GM12878 (cell line): ENCODE data around the gene STARD3. TPM values are rescaled to one million over a fixed set of nuclear protein-coding genes. Genes with fewer than 3 reads are reported as not detected.

ENCODE experiments used
- ATAC-seq: fragments of 200-7000 bp; cut with Tn5 transposase; 3 replicates; pipeline ENCODE4 v1.9.1; 2020; ENCODE audit warnings: mild to moderate bottlenecking, moderate library complexity
- BruUV-seq: library from RNA; stranded (reverse); fragments of 400-500 nt; replicated peaks from 2 replicates; lab custom pipeline; 2021; lab: Mats Ljungman, UMichigan
- CTCF ChIA-PET: fragments of 300-600 bp; sonication (Branson Sonifier 250); formaldehyde crosslinking; extraction: SDS; loops from one replicate; lab custom pipeline; 2021; ENCODE audit warnings: inconsistent platforms; lab: Yijun Ruan, JAX
- POLR2A ChIA-PET: fragments of 350-600 bp; formaldehyde crosslinking; extraction: SDS; loops from one replicate; lab custom pipeline; 2021; ENCODE audit warnings: inconsistent platforms; lab: Charles Lee
- RAD21 ChIA-PET: fragments of 300-600 bp; sonication (Branson Sonifier 250); formaldehyde crosslinking; loops from one replicate; lab custom pipeline; 2023; ENCODE audit warnings: antibody characterized with exemption; ENCODE audit not compliant: unreplicated experiment; lab: Charles Lee
- SMC1A ChIA-PET: fragments of 300-600 bp; sonication (Branson Sonifier 250); formaldehyde crosslinking; loops from one replicate; lab custom pipeline; 2023; ENCODE audit not compliant: unreplicated experiment, uncharacterized antibody; lab: Charles Lee
- DNase-seq: peaks from one replicate; pipeline ENCODE4 v3.0.0-alpha.2; 2011; ENCODE audit warnings: low read depth, low spot score
- FAIRE-seq: peaks from 3 replicates; lab custom pipeline; 2011; peaks lifted over from hg19 to GRCh38; lab: Jason Lieb, UNC
- H2AFZ ChIP-seq: 2 replicates; pipeline ENCODE4 v1.6.0; 2011; ENCODE audit warnings: low read depth, low read length, control low read depth; ENCODE audit not compliant: control insufficient read depth
- H3K27ac ChIP-seq: 2 replicates; pipeline ENCODE4 v1.5.1; 2011; ENCODE audit warnings: control low read depth; ENCODE audit not compliant: control insufficient read depth, insufficient read depth
- H3K27me3 ChIP-seq, 2 experiments: replicated peaks in 1 of 2; 2 replicates each; pipeline versions ENCODE4 v1.6.0 to v1.6.1; 2011; ENCODE audit warnings: low read length in 1 of 2; ENCODE audit not compliant: control insufficient read depth in 2 of 2, insufficient read depth in 2 of 2
- H3K36me3 ChIP-seq, 2 experiments: 2 replicates each; pipeline ENCODE4 v1.5.1; 2011; ENCODE audit warnings: low read length in 1 of 2; ENCODE audit not compliant: control insufficient read depth in 2 of 2, insufficient read depth in 2 of 2
- H3K4me1 ChIP-seq: 2 replicates; pipeline ENCODE4 v1.6.1; 2011; ENCODE audit warnings: mild to moderate bottlenecking, low read length, moderate library complexity, mixed read lengths; ENCODE audit not compliant: control insufficient read depth, insufficient read depth
- H3K4me2 ChIP-seq: 2 replicates; pipeline ENCODE4 v1.6.0; 2011; ENCODE audit warnings: control low read depth; ENCODE audit not compliant: control insufficient read depth, insufficient read depth
- H3K4me3 ChIP-seq: fragments of 200-600 bp; sonication (generic); 2 replicates; pipeline ENCODE4 v1.5.1; 2016
- H3K79me2 ChIP-seq: 2 replicates; pipeline ENCODE4 v1.6.0; 2011; ENCODE audit warnings: low read length; ENCODE audit not compliant: control insufficient read depth, insufficient read depth
- H3K9ac ChIP-seq: 2 replicates; pipeline ENCODE4 v1.8.0; 2011; ENCODE audit warnings: low read length, control low read depth, mixed read lengths; ENCODE audit not compliant: control insufficient read depth, insufficient read depth
- H3K9me3 ChIP-seq: replicated peaks from 3 replicates; pipeline ENCODE4 v1.5.1; 2011; ENCODE audit warnings: mild to moderate bottlenecking, low read length; ENCODE audit not compliant: control insufficient read depth, insufficient read depth
- H4K20me1 ChIP-seq: 2 replicates; pipeline ENCODE4 v1.6.0; 2011; ENCODE audit not compliant: control insufficient read depth, insufficient read depth
- BACH1 ChIP-seq: fragments of 450-650 bp; IDR thresholded peaks from 2 replicates; pipeline ENCODE4 v1.6.1; 2017; ENCODE audit warnings: mild to moderate bottlenecking, borderline replicate concordance
- BMI1 ChIP-seq: fragments of 450-650 bp; IDR thresholded peaks from 2 replicates; pipeline ENCODE4 v1.6.1; 2016; ENCODE audit warnings: mild to moderate bottlenecking, moderate library complexity, borderline replicate concordance
- CHD1 ChIP-seq: IDR thresholded peaks from 2 replicates; pipeline ENCODE4 v1.6.1; 2012; ENCODE audit warnings: low read depth, low read length, improper control_type of control experiment
- MEF2B ChIP-seq: fragments of 450-650 bp; IDR thresholded peaks from 2 replicates; pipeline ENCODE4 v1.6.1; 2018; ENCODE audit warnings: mild to moderate bottlenecking, moderate library complexity; ENCODE audit not compliant: partially characterized antibody, poor library complexity, severe bottlenecking
- NFIC ChIP-seq: IDR thresholded peaks from 2 replicates; pipeline ENCODE4 v1.6.1; 2012; ENCODE audit warnings: low read depth, mild to moderate bottlenecking, inconsistent platforms, low read length, moderate library complexity
- SPI1 ChIP-seq: IDR thresholded peaks from 2 replicates; pipeline ENCODE4 v1.6.1; 2011; ENCODE audit warnings: low read depth, mild to moderate bottlenecking, low read length, moderate library complexity, borderline replicate concordance; ENCODE audit not compliant: insufficient read depth
- YY1 ChIP-seq: IDR thresholded peaks from 2 replicates; pipeline ENCODE4 v1.6.1; 2011; ENCODE audit warnings: low read depth, mild to moderate bottlenecking, low read length
- WGBS: methylation state at CpG from one replicate; pipeline ENCODE4 v1.1.6; 2016; ENCODE audit warnings: low lambda C conversion rate; ENCODE audit not compliant: insufficient replicate concordance, insufficient coverage; ENCODE audit errors: missing lambda C conversion rate; 5-methylcytosine and 5-hydroxymethylcytosine counted together
- in situ Hi-C: fragments of 300-500 bp; cut with MboI; formaldehyde crosslinking; loops from 9 replicates; pipeline ENCODE4 v1.14.3; 2018; ENCODE audit warnings: mixed read lengths
- intact Hi-C: fragments of 100-400 bp; cut with micrococcal nuclease; formaldehyde crosslinking; loops from one replicate; pipeline ENCODE4 v1.14.2; 2022; ENCODE audit not compliant: unreplicated experiment
- polyA plus RNA-seq, 11 experiments: library from polyadenylated mRNA; depleted of rRNA in 4 of 11; unstranded in 6 of 11; stranded (reverse) in 5 of 11; fragments of >200 nt; fragmentation: Nextera tagmentation in 4 of 11; fragmentation: Illumina TruSeq in 1 of 11; extraction: Ambion mirVana in 4 of 11; extraction: Trizol in 1 of 11; gene quantifications; 1 replicate in 1 of 11; 2 replicates in 10 of 11; pipeline versions ENCODE4 v1.2.1 to v1.2.3, GENCODE V29; 2011 to 2016; ENCODE audit warnings: inconsistent platforms in 2 of 11, missing spikeins in 2 of 11, low read depth in 1 of 11
- total RNA-seq, 4 experiments: library from RNA; depleted of rRNA in 3 of 4; stranded (reverse); fragments of >200 nt in 3 of 4; fragmentation: Illumina TruSeq in 1 of 4; extraction: Trizol in 1 of 4; gene quantifications; 2 replicates each; pipeline versions ENCODE4 v1.2.1 to v1.2.3, GENCODE V29; 2013 to 2021
- TF ChIP-seq, protein P1 (sequence below): IDR thresholded peaks from 2 replicates; pipeline ENCODE4 v1.6.1; 2012; ENCODE audit warnings: improper control_type of control experiment, low read depth, low read length; ENCODE audit not compliant: insufficient replicate concordance
- TF ChIP-seq, protein P2 (sequence below): IDR thresholded peaks from 2 replicates; pipeline ENCODE4 v1.6.1; 2011; ENCODE audit warnings: low read depth, low read length, improper control_type of control experiment, borderline replicate concordance
- TF ChIP-seq, protein P3 (sequence below): fragments of 450-650 bp; formaldehyde crosslinking; IDR thresholded peaks from 2 replicates; pipeline ENCODE4 v1.5.0; 2022; ENCODE audit warnings: mild to moderate bottlenecking, missing genetic modification characterization

Gene STARD3
- total and polyA plus RNA-seq, 10 of the 15 experiments (the other 5 are each of a cell fraction or from before 2014, with no cell fraction given) = 0.08 to 62.7 (median 27.5) TPM

DNA sequence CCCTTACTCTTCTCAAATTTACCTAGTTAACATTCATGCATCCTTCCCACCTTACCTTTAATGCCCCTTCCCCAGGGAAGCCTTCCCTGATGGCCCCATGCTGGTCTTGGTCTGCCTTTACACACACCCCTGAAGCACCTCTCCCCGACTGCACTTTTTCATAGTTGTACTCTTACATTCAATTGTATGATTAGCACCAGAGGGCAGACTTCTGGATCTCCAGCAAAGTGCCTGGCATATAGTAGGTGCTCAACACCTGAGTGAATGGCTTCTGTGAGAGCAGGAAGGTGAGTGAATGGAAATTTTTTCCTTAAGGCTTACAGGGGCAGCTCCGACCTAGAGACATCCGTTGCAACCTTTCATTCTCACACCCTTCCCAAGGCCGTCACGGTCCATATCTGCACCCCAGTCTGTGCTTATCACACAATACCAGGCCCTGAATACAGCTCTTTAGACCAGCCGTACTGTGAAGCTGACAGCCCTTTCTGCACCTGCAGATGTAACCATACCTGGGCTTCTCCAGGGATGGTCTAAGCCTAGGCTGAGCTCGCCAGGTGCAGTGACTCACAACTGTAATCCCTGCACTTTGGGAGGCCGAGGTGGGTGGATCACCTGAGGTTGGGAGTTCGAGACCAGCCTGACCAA, 46.5 kb downstream of the STARD3 start (continued):
- TF ChIP-seq, protein P1, sequence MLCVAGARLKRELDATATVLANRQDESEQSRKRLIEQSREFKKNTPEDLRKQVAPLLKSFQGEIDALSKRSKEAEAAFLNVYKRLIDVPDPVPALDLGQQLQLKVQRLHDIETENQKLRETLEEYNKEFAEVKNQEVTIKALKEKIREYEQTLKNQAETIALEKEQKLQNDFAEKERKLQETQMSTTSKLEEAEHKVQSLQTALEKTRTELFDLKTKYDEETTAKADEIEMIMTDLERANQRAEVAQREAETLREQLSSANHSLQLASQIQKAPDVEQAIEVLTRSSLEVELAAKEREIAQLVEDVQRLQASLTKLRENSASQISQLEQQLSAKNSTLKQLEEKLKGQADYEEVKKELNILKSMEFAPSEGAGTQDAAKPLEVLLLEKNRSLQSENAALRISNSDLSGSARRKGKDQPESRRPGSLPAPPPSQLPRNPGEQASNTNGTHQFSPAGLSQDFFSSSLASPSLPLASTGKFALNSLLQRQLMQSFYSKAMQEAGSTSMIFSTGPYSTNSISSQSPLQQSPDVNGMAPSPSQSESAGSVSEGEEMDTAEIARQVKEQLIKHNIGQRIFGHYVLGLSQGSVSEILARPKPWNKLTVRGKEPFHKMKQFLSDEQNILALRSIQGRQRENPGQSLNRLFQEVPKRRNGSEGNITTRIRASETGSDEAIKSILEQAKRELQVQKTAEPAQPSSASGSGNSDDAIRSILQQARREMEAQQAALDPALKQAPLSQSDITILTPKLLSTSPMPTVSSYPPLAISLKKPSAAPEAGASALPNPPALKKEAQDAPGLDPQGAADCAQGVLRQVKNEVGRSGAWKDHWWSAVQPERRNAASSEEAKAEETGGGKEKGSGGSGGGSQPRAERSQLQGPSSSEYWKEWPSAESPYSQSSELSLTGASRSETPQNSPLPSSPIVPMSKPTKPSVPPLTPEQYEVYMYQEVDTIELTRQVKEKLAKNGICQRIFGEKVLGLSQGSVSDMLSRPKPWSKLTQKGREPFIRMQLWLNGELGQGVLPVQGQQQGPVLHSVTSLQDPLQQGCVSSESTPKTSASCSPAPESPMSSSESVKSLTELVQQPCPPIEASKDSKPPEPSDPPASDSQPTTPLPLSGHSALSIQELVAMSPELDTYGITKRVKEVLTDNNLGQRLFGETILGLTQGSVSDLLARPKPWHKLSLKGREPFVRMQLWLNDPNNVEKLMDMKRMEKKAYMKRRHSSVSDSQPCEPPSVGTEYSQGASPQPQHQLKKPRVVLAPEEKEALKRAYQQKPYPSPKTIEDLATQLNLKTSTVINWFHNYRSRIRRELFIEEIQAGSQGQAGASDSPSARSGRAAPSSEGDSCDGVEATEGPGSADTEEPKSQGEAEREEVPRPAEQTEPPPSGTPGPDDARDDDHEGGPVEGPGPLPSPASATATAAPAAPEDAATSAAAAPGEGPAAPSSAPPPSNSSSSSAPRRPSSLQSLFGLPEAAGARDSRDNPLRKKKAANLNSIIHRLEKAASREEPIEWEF = no peak
- no peak for TF ChIP-seq BACH1

DNA sequence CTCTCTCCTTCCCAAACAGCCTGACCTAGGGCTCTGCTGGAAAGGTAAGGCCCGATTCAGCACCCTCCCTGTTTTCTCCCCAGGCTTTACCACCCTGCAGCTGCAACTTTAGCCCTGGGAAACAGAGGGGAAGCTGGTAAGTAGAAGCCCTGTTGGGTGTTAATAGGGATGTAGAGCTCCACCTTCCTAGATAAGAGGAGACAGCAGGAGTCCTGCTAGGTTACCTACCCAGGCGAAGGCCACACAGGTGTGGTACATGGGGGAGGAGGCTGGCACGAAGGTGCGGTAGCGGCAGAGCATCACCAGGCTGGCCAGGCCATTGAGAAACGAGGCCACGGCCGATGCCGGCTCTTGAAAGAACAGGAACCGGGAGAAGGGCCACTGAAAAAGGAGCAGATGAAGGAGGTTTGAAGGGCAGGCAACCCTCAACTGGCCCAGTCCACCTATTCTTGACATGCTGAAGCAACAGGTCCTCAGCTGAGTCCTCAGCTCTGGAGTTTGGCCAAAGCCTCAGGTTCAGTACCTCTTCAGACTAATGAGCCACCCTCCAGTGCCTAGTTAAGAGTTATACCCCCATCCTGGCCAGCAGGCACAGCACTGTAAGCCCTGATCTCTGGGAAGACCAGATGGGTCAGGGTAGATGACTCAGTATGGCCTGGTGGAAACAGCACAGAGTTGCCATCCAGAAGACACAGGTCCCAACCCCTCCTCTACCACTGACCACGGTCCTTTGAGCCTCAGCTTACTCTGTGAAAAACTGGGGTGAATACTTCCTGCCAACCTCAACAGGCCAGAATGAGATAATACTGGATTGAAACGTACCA, 47.6 kb downstream of the STARD3 start:
- FAIRE-seq (no peak), ATAC-seq (no peak), DNase-seq (no peak)
- ChIA-PET CTCF (interaction anchor here (0.9 to 1.1 kb wide), 2 partner anchors 30 to 47 kb away, joined by 4 to 6 read pairs; no protein-coding TSS in a partner anchor), POLR2A (no interaction called here), RAD21 (no interaction called here), SMC1A (interaction anchor here (0.9 to 1.4 kb wide), 2 partner anchors 26 to 53 kb away, joined by 3 read pairs; partner anchors contain the start of gene GRB7)
- H3K36me3 ChIP-seq = no peaks in the 10 kb centered on the region
- 91% methylated on average over 12 of the region's 12 CpGs for WGBS
- no peaks in the 10 kb centered on the region; the same call in 1 of the 2 replicates for H3K79me2 ChIP-seq
- no peaks in the 10 kb centered on the region for H3K9me3 ChIP-seq
- H3K4me2 ChIP-seq = no peak overlapping the region
- H3K27me3 ChIP-seq = no peaks in the 10 kb centered on the region
- in situ Hi-C loops (no loop called here), intact Hi-C loops (no loop called here)
- H4K20me1 ChIP-seq = no peaks in the 10 kb centered on the region
- H3K27ac ChIP-seq = no peak overlapping the region
- H3K9ac ChIP-seq = no peak overlapping the region
- no peak overlapping the region for H3K4me3 ChIP-seq
- H3K4me1 ChIP-seq = peaks cover 18% of the 10 kb centered on the region
- no peak overlapping the region for H2AFZ ChIP-seq
- BruUV-seq = no TSS peak
- no peak for TF ChIP-seq YY1
- TF ChIP-seq, protein P2, sequence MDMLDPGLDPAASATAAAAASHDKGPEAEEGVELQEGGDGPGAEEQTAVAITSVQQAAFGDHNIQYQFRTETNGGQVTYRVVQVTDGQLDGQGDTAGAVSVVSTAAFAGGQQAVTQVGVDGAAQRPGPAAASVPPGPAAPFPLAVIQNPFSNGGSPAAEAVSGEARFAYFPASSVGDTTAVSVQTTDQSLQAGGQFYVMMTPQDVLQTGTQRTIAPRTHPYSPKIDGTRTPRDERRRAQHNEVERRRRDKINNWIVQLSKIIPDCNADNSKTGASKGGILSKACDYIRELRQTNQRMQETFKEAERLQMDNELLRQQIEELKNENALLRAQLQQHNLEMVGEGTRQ = no peak
- TF ChIP-seq BMI1 = no peak
- TF ChIP-seq, protein P3, sequence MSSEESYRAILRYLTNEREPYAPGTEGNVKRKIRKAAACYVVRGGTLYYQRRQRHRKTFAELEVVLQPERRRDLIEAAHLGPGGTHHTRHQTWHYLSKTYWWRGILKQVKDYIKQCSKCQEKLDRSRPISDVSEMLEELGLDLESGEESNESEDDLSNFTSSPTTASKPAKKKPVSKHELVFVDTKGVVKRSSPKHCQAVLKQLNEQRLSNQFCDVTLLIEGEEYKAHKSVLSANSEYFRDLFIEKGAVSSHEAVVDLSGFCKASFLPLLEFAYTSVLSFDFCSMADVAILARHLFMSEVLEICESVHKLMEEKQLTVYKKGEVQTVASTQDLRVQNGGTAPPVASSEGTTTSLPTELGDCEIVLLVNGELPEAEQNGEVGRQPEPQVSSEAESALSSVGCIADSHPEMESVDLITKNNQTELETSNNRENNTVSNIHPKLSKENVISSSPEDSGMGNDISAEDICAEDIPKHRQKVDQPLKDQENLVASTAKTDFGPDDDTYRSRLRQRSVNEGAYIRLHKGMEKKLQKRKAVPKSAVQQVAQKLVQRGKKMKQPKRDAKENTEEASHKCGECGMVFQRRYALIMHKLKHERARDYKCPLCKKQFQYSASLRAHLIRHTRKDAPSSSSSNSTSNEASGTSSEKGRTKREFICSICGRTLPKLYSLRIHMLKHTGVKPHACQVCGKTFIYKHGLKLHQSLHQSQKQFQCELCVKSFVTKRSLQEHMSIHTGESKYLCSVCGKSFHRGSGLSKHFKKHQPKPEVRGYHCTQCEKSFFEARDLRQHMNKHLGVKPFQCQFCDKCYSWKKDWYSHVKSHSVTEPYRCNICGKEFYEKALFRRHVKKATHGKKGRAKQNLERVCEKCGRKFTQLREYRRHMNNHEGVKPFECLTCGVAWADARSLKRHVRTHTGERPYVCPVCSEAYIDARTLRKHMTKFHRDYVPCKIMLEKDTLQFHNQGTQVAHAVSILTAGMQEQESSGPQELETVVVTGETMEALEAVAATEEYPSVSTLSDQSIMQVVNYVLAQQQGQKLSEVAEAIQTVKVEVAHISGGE (CRISPR knock-in tag) = no peak
- TF ChIP-seq MEF2B = no peak
- TF ChIP-seq NFIC = no peak
- no peak for TF ChIP-seq CHD1
- no peak for TF ChIP-seq SPI1
